ENCODE measurements around the gene EIF4ENIF1. TPM values are rescaled to one million over a fixed set of nuclear protein-coding genes. Genes with fewer than 3 reads are reported as not detected.
A peak's percentile ranks its signal among the peaks of the same experiment; 100 is the strongest.

EIF4ENIF1 gene
- total RNA-seq, 1 donor from 2014 or later = 24.6 TPM

DNA sequence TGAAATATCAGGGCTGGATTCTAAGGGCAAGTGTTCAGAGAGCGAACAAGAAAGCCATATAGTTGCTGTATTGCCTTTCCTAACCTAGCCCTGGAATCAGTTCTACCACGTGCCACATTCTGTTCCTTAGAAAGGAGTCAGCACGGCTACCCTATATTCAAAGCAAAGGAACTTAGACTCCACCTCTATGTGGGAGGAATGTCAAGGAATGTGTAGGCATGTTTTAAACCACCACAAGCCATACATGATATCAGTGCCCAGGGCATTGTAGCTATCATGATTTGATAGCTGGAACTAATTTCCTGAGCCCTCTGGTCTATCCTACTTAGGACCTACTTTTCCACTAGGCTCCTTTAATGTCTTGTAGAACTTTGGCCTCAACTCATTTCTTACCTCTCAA lies 2.5 kb upstream of the EIF4ENIF1 start:
- no peak for TF ChIP-seq POLR2AphosphoS5 (IDR thresholded peaks at IDR 0.05; ENCODE audit: insufficient read depth in 1 of 2, low read depth in 1 of 2)
- no peak for TF ChIP-seq POLR2A (IDR thresholded peaks at IDR 0.05)
- TF ChIP-seq, protein P1, sequence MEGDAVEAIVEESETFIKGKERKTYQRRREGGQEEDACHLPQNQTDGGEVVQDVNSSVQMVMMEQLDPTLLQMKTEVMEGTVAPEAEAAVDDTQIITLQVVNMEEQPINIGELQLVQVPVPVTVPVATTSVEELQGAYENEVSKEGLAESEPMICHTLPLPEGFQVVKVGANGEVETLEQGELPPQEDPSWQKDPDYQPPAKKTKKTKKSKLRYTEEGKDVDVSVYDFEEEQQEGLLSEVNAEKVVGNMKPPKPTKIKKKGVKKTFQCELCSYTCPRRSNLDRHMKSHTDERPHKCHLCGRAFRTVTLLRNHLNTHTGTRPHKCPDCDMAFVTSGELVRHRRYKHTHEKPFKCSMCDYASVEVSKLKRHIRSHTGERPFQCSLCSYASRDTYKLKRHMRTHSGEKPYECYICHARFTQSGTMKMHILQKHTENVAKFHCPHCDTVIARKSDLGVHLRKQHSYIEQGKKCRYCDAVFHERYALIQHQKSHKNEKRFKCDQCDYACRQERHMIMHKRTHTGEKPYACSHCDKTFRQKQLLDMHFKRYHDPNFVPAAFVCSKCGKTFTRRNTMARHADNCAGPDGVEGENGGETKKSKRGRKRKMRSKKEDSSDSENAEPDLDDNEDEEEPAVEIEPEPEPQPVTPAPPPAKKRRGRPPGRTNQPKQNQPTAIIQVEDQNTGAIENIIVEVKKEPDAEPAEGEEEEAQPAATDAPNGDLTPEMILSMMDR (IDR thresholded peaks at IDR 0.05) = no peak
- Histone ChIP-seq H3K9me3 (no peaks in the 10 kb centered on the region), H3K4me3 (no peak overlapping the region), H3K27ac (no peak overlapping the region), H3K4me1 (peaks cover 38% of the 10 kb centered on the region), H3K36me3 (peaks cover 0 to 4% of the 10 kb centered on the region in 2 donors), H3K27me3 (no peaks in the 10 kb centered on the region)
- no peak for DNase-seq (ENCODE audit: extremely low spot score in 2 of 2)
- intact Hi-C loops (cut with DNase I) = loop anchor here (10.0 kb wide), 1 partner anchor 537 kb away; no protein-coding TSS in a partner anchor

DNA sequence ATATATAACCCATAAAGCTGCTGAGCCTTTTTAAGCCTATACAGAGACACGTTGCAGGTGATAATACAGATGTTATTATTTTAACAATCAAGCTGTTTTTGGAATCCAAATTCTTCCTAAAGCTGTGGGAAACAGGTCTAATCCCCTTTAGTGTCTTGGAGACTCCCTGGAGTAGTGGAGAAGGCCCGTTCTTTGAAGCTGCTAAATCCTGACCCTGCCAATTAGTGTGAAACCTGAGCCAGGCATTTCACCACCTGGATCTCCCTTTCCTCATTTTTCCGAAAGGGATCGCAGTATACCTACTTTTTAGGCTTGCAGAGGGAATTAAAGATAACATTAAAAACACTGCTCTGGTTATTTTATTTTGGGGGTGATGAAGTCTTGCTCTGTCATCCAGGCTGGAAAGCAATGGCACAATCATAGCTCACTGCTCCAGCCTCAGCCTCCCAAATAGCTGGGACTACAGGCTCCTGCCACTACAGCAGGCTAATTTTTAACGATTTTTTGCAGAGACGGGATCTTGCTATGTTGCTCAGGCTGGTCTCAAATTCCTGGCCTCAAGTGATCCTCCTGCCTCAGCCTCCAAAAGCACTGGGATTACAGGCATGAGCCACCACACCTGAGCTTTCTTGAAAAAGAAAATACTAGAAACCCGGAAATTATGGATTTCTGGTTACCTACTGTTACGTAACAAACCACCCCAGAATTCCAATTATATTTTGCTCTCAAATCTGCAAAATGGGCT lies 1.7 kb upstream of the EIF4ENIF1 start:
- peaks cover 34% of the 10 kb centered on the region for H3K4me1 ChIP-seq
- no peaks in the 10 kb centered on the region for H3K9me3 ChIP-seq
- H3K27ac ChIP-seq = peak overlapping the region; percentile 89
- TF ChIP-seq, protein P1 (IDR thresholded peaks at IDR 0.05) = no peak
- TF ChIP-seq POLR2AphosphoS5 (IDR thresholded peaks at IDR 0.05; ENCODE audit: insufficient read depth in 1 of 2, low read depth in 1 of 2) = no peak
- no peak for TF ChIP-seq POLR2A (IDR thresholded peaks at IDR 0.05)
- intact Hi-C loops (cut with DNase I) = loop anchor here (10.0 kb wide), 1 partner anchor 537 kb away; no protein-coding TSS in a partner anchor
- H3K27me3 ChIP-seq = no peaks in the 10 kb centered on the region
- no peak overlapping the region for H3K4me3 ChIP-seq
- no peak for DNase-seq (ENCODE audit: extremely low spot score in 2 of 2)
- H3K36me3 ChIP-seq = peaks cover 0 to 6% of the 10 kb centered on the region in 2 donors

DNA sequence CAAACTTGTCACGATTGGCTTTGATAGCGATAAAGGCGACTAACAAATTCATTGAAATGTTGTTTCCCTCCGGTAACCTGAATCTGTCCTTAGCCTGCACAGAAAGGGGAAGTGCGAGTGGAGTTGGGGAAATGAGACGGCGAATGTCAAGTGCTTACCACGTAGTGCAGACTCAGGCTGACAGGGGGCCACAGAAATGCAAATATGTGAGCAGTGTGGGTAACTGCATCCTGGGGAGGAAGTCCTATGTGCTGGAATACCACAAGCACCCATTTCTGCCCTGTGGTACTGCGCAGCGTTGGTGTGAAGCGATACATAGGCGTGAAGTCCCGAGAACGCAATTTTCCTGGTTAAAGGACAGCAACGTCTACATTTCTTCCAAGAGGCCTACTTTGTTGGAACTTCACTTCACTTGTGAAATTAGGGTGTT lies 869 bp upstream of the EIF4ENIF1 start:
- intact Hi-C loops (cut with DNase I) = loop anchor here (10.0 kb wide), 1 partner anchor 536 kb away; no protein-coding TSS in a partner anchor
- Histone ChIP-seq H3K36me3 (peaks cover 0 to 6% of the 10 kb centered on the region in 2 donors), H3K9me3 (no peaks in the 10 kb centered on the region), H3K4me1 (peaks cover 35% of the 10 kb centered on the region), H3K4me3 (peak overlapping the region; percentile 63 to 82), H3K27ac (peak overlapping the region; percentile 89), H3K27me3 (no peaks in the 10 kb centered on the region)
- TF ChIP-seq POLR2AphosphoS5 (IDR thresholded peaks at IDR 0.05; ENCODE audit: insufficient read depth in 1 of 2, low read depth in 1 of 2) (no peak), POLR2A (IDR thresholded peaks at IDR 0.05) (no peak)
- TF ChIP-seq, protein P1 (IDR thresholded peaks at IDR 0.05) = no peak
- DNase-seq (ENCODE audit: extremely low spot score in 2 of 2) = no peak

DNA sequence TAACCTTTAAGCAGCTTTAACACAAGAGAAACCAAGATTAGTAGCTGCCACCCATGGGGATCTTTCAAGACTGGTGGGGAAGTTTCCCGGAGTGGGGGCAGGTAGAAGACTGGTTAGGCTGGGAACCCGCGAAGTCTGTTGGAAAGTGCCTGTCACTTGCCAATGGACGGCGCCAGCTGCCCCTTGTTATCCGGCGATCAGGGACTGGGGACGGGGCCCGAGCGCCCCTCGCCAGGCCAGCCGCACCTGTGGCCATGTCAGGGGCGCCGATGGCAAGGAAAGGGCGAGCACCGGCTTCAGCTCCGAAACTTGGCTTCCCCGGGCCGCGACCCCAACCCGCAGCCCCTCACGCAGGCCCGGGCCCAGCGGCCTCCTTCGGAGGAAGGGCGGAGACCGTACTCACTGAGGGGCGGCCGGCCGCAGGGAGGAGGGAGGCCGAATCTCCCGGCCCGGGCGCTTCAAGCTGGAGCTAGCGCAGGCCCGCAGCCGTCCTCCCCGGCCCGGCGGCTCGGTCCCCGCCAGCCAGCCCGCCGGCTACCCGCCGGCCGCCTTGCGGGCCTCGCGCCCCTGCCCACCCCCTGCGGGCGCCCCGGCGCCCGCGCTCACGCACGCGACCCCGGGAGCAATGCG lies 539 bp downstream of the EIF4ENIF1 start:
- Histone ChIP-seq H3K27ac (peak overlapping the region; percentile 89), H3K36me3 (peaks cover 0 to 6% of the 10 kb centered on the region in 2 donors), H3K4me1 (peaks cover 49% of the 10 kb centered on the region), H3K27me3 (no peaks in the 10 kb centered on the region), H3K4me3 (peak overlapping the region; percentile 63 to 82), H3K9me3 (no peaks in the 10 kb centered on the region)
- intact Hi-C loops (cut with DNase I) = no loop called here
- TF ChIP-seq POLR2A (IDR thresholded peaks at IDR 0.05) = no peak
- TF ChIP-seq, protein P1 (IDR thresholded peaks at IDR 0.05) = no peak
- TF ChIP-seq POLR2AphosphoS5 (IDR thresholded peaks at IDR 0.05; ENCODE audit: insufficient read depth in 1 of 2, low read depth in 1 of 2) = no peak
- DNase-seq (ENCODE audit: extremely low spot score in 2 of 2) = no peak
